ENCODE measurements around the gene HAUS5.

HAUS5 gene, protein sequence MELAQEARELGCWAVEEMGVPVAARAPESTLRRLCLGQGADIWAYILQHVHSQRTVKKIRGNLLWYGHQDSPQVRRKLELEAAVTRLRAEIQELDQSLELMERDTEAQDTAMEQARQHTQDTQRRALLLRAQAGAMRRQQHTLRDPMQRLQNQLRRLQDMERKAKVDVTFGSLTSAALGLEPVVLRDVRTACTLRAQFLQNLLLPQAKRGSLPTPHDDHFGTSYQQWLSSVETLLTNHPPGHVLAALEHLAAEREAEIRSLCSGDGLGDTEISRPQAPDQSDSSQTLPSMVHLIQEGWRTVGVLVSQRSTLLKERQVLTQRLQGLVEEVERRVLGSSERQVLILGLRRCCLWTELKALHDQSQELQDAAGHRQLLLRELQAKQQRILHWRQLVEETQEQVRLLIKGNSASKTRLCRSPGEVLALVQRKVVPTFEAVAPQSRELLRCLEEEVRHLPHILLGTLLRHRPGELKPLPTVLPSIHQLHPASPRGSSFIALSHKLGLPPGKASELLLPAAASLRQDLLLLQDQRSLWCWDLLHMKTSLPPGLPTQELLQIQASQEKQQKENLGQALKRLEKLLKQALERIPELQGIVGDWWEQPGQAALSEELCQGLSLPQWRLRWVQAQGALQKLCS

DNA sequence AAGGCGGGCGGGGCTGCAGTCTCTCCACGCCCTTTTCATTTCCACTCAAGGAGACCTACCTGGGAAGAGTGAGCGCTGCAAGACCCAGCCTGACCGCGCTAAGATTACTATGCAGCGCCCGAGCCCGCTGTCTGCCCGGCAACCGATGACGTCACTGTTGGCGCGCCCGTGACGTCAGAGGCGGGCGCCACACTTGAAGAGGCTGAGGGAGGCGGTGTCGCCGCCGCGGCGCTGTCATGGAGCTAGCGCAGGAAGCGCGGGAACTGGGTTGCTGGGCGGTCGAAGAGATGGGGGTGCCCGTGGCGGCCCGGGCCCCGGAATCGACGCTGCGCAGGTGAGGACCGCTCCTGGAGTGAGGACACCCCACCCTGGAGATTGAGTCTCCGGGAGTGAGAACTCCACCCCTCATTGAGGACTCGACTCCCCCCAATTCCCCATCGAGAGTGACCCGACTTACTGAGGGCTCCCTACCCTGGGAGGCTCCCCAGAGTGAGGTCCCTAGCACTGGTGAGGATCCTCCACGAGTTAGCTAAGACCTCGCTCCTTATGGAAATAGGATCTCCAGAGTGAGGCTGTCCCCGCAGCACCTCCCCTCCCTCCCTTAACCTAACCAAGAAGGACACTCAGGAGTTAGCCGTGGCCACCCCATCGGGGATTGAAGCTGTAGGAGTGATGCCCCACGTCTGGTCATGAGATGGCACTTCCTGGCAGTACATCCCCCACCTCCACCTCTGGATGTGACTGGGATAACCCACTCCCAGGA lies at the start of gene HAUS5:
Gene HAUS5, plus strand, starts transcription at position 177 of the 763 bp plus-strand sequence. Its CDS starts 60 bp downstream, at position 237.
- Histone ChIP-seq H3K27me3 (ENCODE audit: control insufficient read depth, insufficient read depth, low read length) (no peaks in the 10 kb centered on the region), H3K27ac (ENCODE audit: low read length) (no peak within 1 kb of the TSS), H3K9me3 (ENCODE audit: control insufficient read depth, insufficient read depth, low read length) (no peaks in the 10 kb centered on the region), H3K4me3 (ENCODE audit: low read length) (peak within 1 kb of the TSS; percentile 75; the same call in 1 of the 2 replicates), H3K4me1 (ENCODE audit: control insufficient read depth, insufficient read depth, low read length) (no peaks in the 10 kb centered on the region), H3K36me3 (ENCODE audit: control insufficient read depth, insufficient read depth, low read length) (peaks cover 3% of the 10 kb centered on the region)
- WGBS (ENCODE audit: insufficient coverage, insufficient read length): no CpG with 5 or more reads among the region's 47 CpGs
- peak; percentile 82 for DNase-seq (ENCODE audit: low read depth, low spot score)

DNA sequence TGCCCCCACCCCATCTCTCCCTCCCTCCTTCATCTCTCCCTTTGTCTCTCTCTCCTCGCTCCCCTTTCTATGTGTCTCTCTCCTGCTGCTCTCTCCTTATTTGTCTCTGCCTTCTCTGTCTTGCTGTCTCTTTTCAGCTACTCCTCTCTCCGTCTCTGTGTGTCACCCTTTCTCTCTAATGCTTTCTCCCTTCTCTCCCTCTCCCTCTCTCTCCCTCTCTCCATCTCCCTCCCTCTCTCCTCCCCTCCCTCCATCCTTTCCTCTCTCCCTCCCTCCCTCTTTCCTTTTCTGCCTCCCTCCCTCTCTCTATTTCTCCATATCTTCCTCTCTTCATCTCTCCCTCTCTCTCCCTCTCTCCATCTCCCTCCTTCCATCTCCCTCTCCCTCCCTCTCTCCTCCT lies 49.8 kb upstream of the HAUS5 start:
- DNase-seq (ENCODE audit: low read depth, low spot score): no peak
- H3K36me3 ChIP-seq (ENCODE audit: control insufficient read depth, insufficient read depth, low read length): no peaks in the 10 kb centered on the region
- H3K9me3 ChIP-seq (ENCODE audit: control insufficient read depth, insufficient read depth, low read length): no peaks in the 10 kb centered on the region
- no peak overlapping the region for H3K4me3 ChIP-seq (ENCODE audit: low read length)
- peaks cover 5% of the 10 kb centered on the region; the same call in 1 of the 2 replicates for H3K4me1 ChIP-seq (ENCODE audit: control insufficient read depth, insufficient read depth, low read length)
- no peaks in the 10 kb centered on the region for H3K27me3 ChIP-seq (ENCODE audit: control insufficient read depth, insufficient read depth, low read length)
- H3K27ac ChIP-seq (ENCODE audit: low read length): no peak overlapping the region
- WGBS (ENCODE audit: insufficient coverage, insufficient read length): no CpG with 5 or more reads among the region's 2 CpGs

GRCh38 chr19:35563207-35563829 lies 49.2 kb upstream of the HAUS5 start, which contains the start of gene ATP4A:
Gene ATP4A, minus strand, starts transcription at chr19:35563658. Its CDS starts 29 bp downstream, at chr19:35563629.
- WGBS (ENCODE audit: insufficient coverage, insufficient read length): no CpG with 5 or more reads among the region's 15 CpGs
- Histone ChIP-seq H3K4me3 (ENCODE audit: low read length) (no peak within 1 kb of the TSS), H3K4me1 (ENCODE audit: control insufficient read depth, insufficient read depth, low read length) (peaks cover 5% of the 10 kb centered on the region; the same call in 1 of the 2 replicates), H3K27ac (ENCODE audit: low read length) (no peak within 1 kb of the TSS), H3K36me3 (ENCODE audit: control insufficient read depth, insufficient read depth, low read length) (no peaks in the 10 kb centered on the region), H3K9me3 (ENCODE audit: control insufficient read depth, insufficient read depth, low read length) (no peaks in the 10 kb centered on the region), H3K27me3 (ENCODE audit: control insufficient read depth, insufficient read depth, low read length) (no peaks in the 10 kb centered on the region)
- DNase-seq (ENCODE audit: low read depth, low spot score): no peak

DNA sequence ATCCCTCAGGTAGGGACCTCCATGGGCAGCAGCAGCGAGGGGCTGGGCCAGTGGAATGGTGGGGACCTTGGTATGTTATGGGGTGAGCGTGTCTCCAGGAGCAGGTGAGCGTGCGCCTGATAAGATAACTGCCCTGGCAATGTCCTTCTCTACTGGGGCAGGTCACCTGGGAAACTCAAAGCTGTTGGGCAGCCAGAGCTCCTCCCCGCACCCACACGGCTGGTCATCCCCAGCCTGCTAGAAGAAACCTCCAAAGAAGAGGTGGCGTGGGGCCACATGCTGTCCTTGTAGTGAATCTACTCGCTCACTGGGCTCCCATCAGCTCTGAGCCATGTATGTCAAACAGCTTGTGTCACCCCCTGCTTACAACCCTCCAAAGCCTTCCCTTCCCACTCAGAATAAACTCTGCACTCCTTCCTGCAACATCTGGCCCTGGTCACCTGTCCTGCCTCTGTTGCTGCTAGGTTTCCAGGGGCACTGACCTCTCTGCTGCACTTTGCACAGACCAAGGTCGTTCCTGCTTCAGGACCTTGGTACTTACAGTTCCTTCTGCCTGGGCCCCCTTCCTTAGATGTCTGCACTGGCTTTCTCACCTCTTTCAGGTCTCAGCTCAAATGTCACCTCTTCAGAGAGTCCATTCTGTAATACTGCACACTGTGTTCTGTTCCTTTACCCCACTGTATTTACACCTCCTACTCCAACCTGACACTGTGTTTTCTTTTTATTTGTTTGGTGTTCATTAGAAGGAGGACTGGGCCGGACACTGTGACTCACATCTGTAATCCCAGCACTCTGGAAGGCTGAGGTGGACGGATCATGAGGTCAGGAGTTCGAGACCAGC lies 47.3 kb upstream of the HAUS5 start:
- 0 out of 2 replicates have a peak, but pooled peaks cover 1% of the 10 kb centered on the region for H3K4me1 ChIP-seq (ENCODE audit: control insufficient read depth, insufficient read depth, low read length)
- H3K4me3 ChIP-seq (ENCODE audit: low read length): no peak overlapping the region
- no peaks in the 10 kb centered on the region for H3K36me3 ChIP-seq (ENCODE audit: control insufficient read depth, insufficient read depth, low read length)
- no CpG with 5 or more reads among the region's 12 CpGs for WGBS (ENCODE audit: insufficient coverage, insufficient read length)
- H3K9me3 ChIP-seq (ENCODE audit: control insufficient read depth, insufficient read depth, low read length): no peaks in the 10 kb centered on the region
- no peaks in the 10 kb centered on the region for H3K27me3 ChIP-seq (ENCODE audit: control insufficient read depth, insufficient read depth, low read length)
- no peak for DNase-seq (ENCODE audit: low read depth, low spot score)
- H3K27ac ChIP-seq (ENCODE audit: low read length): no peak overlapping the region

DNA sequence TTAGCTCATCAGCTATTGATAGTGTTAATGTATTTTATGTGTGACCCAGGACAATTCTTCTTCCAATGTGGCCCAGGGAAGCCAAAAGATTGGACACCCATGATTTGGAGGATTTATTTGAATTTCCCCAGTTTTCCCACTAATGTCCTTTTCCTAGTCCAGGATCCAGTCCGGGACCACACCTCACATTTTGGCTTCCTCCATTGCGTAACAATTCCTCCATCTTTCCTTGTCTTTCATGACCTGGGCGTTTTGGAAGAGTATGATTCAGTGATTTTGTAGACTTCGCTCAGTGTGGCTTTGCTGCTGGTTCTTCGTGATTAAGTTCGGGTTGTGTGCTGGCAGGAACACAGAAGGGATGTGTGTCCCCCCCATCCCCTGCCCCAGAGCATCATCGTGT lies 45.8 kb upstream of the HAUS5 start:
- WGBS (ENCODE audit: insufficient coverage, insufficient read length): no CpG with 5 or more reads among the region's 7 CpGs
- Histone ChIP-seq H3K9me3 (ENCODE audit: control insufficient read depth, insufficient read depth, low read length) (no peaks in the 10 kb centered on the region), H3K36me3 (ENCODE audit: control insufficient read depth, insufficient read depth, low read length) (no peaks in the 10 kb centered on the region), H3K4me1 (ENCODE audit: control insufficient read depth, insufficient read depth, low read length) (0 out of 2 replicates have a peak, but pooled peaks cover 2% of the 10 kb centered on the region), H3K4me3 (ENCODE audit: low read length) (no peak overlapping the region), H3K27me3 (ENCODE audit: control insufficient read depth, insufficient read depth, low read length) (no peaks in the 10 kb centered on the region), H3K27ac (ENCODE audit: low read length) (no peak overlapping the region)
- no peak for DNase-seq (ENCODE audit: low read depth, low spot score)

DNA sequence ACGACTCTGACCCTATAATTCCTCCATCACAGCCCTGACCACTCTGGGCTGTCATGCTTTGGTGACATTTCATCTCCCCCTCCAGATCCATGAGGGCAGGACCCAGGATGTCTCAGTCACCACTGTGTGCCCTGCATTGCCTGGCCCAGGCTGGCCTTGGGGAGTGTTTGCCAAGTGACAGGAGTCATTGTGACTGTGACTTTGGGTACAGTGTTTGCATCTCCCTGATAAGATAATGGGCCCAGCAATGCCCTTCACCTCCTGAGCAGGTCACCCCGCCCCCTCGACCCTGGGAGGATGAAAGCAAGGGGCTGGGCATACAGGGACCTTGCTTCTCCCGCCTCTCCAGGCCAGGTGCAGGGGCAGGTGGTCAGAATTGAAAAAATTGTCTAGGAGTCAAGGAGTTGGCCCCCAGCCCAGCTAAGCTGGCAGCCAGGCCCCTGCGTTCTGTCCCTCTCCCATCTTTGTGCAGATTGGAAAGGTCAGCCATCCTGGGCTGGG lies 43.2 kb upstream of the HAUS5 start:
- Histone ChIP-seq H3K4me3 (ENCODE audit: low read length) (no peak overlapping the region), H3K9me3 (ENCODE audit: control insufficient read depth, insufficient read depth, low read length) (no peaks in the 10 kb centered on the region), H3K27ac (ENCODE audit: low read length) (no peak overlapping the region), H3K27me3 (ENCODE audit: control insufficient read depth, insufficient read depth, low read length) (no peaks in the 10 kb centered on the region), H3K4me1 (ENCODE audit: control insufficient read depth, insufficient read depth, low read length) (0 out of 2 replicates have a peak, but pooled peaks cover 1% of the 10 kb centered on the region), H3K36me3 (ENCODE audit: control insufficient read depth, insufficient read depth, low read length) (no peaks in the 10 kb centered on the region)
- no peak for DNase-seq (ENCODE audit: low read depth, low spot score)
- no CpG with 5 or more reads among the region's 5 CpGs for WGBS (ENCODE audit: insufficient coverage, insufficient read length)

GRCh38 chr19:35571406-35571965 lies 41.0 kb upstream of the HAUS5 start:
- no CpG with 5 or more reads among the region's 1 CpG for WGBS (ENCODE audit: insufficient coverage, insufficient read length)
- no peak for DNase-seq (ENCODE audit: low read depth, low spot score)
- Histone ChIP-seq H3K9me3 (ENCODE audit: control insufficient read depth, insufficient read depth, low read length) (peaks cover 5% of the 10 kb centered on the region), H3K27ac (ENCODE audit: low read length) (no peak overlapping the region), H3K36me3 (ENCODE audit: control insufficient read depth, insufficient read depth, low read length) (no peaks in the 10 kb centered on the region), H3K4me3 (ENCODE audit: low read length) (no peak overlapping the region), H3K27me3 (ENCODE audit: control insufficient read depth, insufficient read depth, low read length) (no peaks in the 10 kb centered on the region), H3K4me1 (ENCODE audit: control insufficient read depth, insufficient read depth, low read length) (0 out of 2 replicates have a peak, but pooled peaks cover 1% of the 10 kb centered on the region)

GRCh38 chr19:35577918-35578317 lies 34.6 kb upstream of the HAUS5 start:
- WGBS (ENCODE audit: insufficient coverage, insufficient read length): no CpG with 5 or more reads among the region's 1 CpG
- no peak overlapping the region for H3K4me3 ChIP-seq (ENCODE audit: low read length)
- no peak for DNase-seq (ENCODE audit: low read depth, low spot score)
- H3K4me1 ChIP-seq (ENCODE audit: control insufficient read depth, insufficient read depth, low read length): no peaks in the 10 kb centered on the region
- peaks cover 5% of the 10 kb centered on the region for H3K9me3 ChIP-seq (ENCODE audit: control insufficient read depth, insufficient read depth, low read length)
- no peaks in the 10 kb centered on the region for H3K36me3 ChIP-seq (ENCODE audit: control insufficient read depth, insufficient read depth, low read length)
- no peaks in the 10 kb centered on the region for H3K27me3 ChIP-seq (ENCODE audit: control insufficient read depth, insufficient read depth, low read length)
- no peak overlapping the region for H3K27ac ChIP-seq (ENCODE audit: low read length)

DNA sequence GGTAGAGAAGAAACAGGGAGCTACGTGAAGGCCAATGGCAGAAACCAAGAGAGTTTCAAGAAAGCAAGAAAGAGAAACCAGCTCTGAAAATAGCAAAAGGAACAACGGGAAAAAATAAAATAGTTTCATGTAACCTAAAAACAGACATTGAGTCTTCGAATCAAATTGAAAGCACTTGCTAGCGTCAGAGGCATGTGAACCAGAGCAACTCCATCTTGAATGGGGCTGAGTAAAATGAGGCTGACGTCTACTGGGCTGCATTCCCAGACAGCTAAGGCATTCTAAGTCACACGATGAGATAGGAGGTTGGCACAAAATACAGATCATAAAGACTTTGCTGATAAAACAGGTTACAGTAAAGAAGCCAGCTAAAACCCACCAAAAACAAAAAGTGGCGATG lies 33.8 kb upstream of the HAUS5 start:
- Histone ChIP-seq H3K27ac (ENCODE audit: low read length) (no peak overlapping the region), H3K4me3 (ENCODE audit: low read length) (no peak overlapping the region), H3K36me3 (ENCODE audit: control insufficient read depth, insufficient read depth, low read length) (no peaks in the 10 kb centered on the region), H3K27me3 (ENCODE audit: control insufficient read depth, insufficient read depth, low read length) (no peaks in the 10 kb centered on the region), H3K4me1 (ENCODE audit: control insufficient read depth, insufficient read depth, low read length) (no peaks in the 10 kb centered on the region), H3K9me3 (ENCODE audit: control insufficient read depth, insufficient read depth, low read length) (peaks cover 5% of the 10 kb centered on the region)
- no peak for DNase-seq (ENCODE audit: low read depth, low spot score)
- WGBS (ENCODE audit: insufficient coverage, insufficient read length): no CpG with 5 or more reads among the region's 7 CpGs
